Neural cell (in vitro differentiated cells): ENCODE data around the gene SERP1. TPM values are rescaled to one million over a fixed set of nuclear protein-coding genes. Genes with fewer than 3 reads are reported as not detected.
"Not testable (repeated sequence)": the region's sequence is repeated elsewhere in the genome, so short reads cannot be mapped to it uniquely, and the experiment has no call there.

Experiments
- H2AFZ ChIP-seq: fragments of 200-600, 300-800 bp; sonication (generic), shearing (Covaris generic); 2 replicates; pipeline ENCODE4 v1.6.0; 2014; ENCODE audit warnings: low read depth, mild to moderate bottlenecking, antibody characterized with exemption, low read length, moderate library complexity
- H3F3A ChIP-seq: fragments of 200-600 bp; shearing (Covaris generic); 2 replicates; pipeline ENCODE4 v1.6.1; 2016; ENCODE audit warnings: mild to moderate bottlenecking, moderate library complexity, mixed read lengths, antibody characterized with exemption, low read length; ENCODE audit not compliant: insufficient read depth, poor library complexity, severe bottlenecking
- H3K27ac ChIP-seq: fragments of 200-600, 300-800 bp; sonication (generic), shearing (Covaris generic); 2 replicates; pipeline ENCODE4 v1.5.1; 2014; ENCODE audit warnings: mild to moderate bottlenecking, low read length, moderate library complexity
- H3K27me3 ChIP-seq: fragments of 300-800, 200-600 bp; sonication (generic), shearing (Covaris generic); 2 replicates; pipeline ENCODE4 v1.6.0; 2014; ENCODE audit warnings: mild to moderate bottlenecking, low read depth, low read length, moderate library complexity; ENCODE audit not compliant: insufficient read depth
- H3K36me3 ChIP-seq: fragments of 300-800, 200-600 bp; sonication (generic), shearing (Covaris generic); 2 replicates; pipeline ENCODE4 v1.5.1; 2014; ENCODE audit warnings: mild to moderate bottlenecking, antibody characterized with exemption, low read length, moderate library complexity; ENCODE audit not compliant: insufficient read depth
- H3K4me2 ChIP-seq: fragments of 300-800, 200-600 bp; sonication (generic), shearing (Covaris generic); 2 replicates; pipeline ENCODE4 v1.6.0; 2014; ENCODE audit warnings: mild to moderate bottlenecking, low read length
- H3K4me3 ChIP-seq: fragments of 300-800, 200-600 bp; sonication (generic), shearing (Covaris generic); 2 replicates; pipeline ENCODE4 v1.5.1; 2014; ENCODE audit warnings: mild to moderate bottlenecking, low read length, moderate library complexity
- H3K79me2 ChIP-seq: fragments of 200-600 bp; shearing (Covaris generic); replicated peaks from 2 replicates; pipeline ENCODE4 v1.6.0; 2014; ENCODE audit warnings: mild to moderate bottlenecking, low read length, moderate library complexity; ENCODE audit not compliant: insufficient read depth
- H3K9ac ChIP-seq: fragments of 300-800, 200-600 bp; sonication (generic), shearing (Covaris generic); 2 replicates; pipeline ENCODE4 v1.6.1; 2016; ENCODE audit warnings: mild to moderate bottlenecking, low read length, mixed read lengths
- H3K9me2 ChIP-seq: fragments of 200-600 bp; shearing (Covaris generic); 2 replicates; pipeline ENCODE4 v1.6.1; 2016; ENCODE audit warnings: mild to moderate bottlenecking, low read length, mixed read lengths; ENCODE audit not compliant: insufficient read depth
- H3K9me3 ChIP-seq: fragments of 200-600, 300-800 bp; sonication (generic), shearing (Covaris generic); 2 replicates; pipeline ENCODE4 v1.6.1; 2016; ENCODE audit warnings: mild to moderate bottlenecking, mixed run types, low read length, moderate library complexity, mixed read lengths
- H4K20me1 ChIP-seq: fragments of 200-600 bp; shearing (Covaris generic); 2 replicates; pipeline ENCODE4 v1.6.1; 2016; ENCODE audit warnings: mild to moderate bottlenecking, mixed run types; ENCODE audit not compliant: insufficient read depth
- EP300 ChIP-seq: fragments of 450-650 bp; conservative IDR thresholded peaks from 2 replicates; pipeline ENCODE4 v1.6.1; 2014; ENCODE audit warnings: antibody characterized with exemption, mild to moderate bottlenecking, moderate library complexity; ENCODE audit not compliant: poor library complexity, severe bottlenecking
- EZH2 ChIP-seq: fragments of 200-600, 300-800 bp; shearing (Covaris generic), sonication (generic); IDR thresholded peaks from 2 replicates; pipeline ENCODE4 v1.6.1; 2014; ENCODE audit warnings: antibody characterized with exemption, low read length, borderline replicate concordance, mild to moderate bottlenecking; ENCODE audit not compliant: insufficient read depth, poor library complexity, severe bottlenecking
- MXI1 ChIP-seq: fragments of 450-650 bp; conservative IDR thresholded peaks from 2 replicates; pipeline ENCODE4 v1.6.1; 2014; ENCODE audit warnings: antibody characterized with exemption, mild to moderate bottlenecking; ENCODE audit not compliant: poor library complexity, severe bottlenecking
- POLR2AphosphoS5 ChIP-seq: IDR thresholded peaks from 2 replicates; pipeline ENCODE4 v1.6.1; 2012
- RAD21 ChIP-seq: fragments of 450-650 bp; conservative IDR thresholded peaks from 2 replicates; pipeline ENCODE4 v1.6.1; 2014; ENCODE audit warnings: antibody characterized with exemption, mild to moderate bottlenecking, moderate library complexity
- SMC3 ChIP-seq: fragments of 450-650 bp; conservative IDR thresholded peaks from 2 replicates; pipeline ENCODE4 v1.6.1; 2014; ENCODE audit warnings: antibody characterized with exemption, mild to moderate bottlenecking, moderate library complexity; ENCODE audit not compliant: poor library complexity
- TAF1 ChIP-seq: IDR thresholded peaks from 2 replicates; pipeline ENCODE4 v1.6.1; 2012; ENCODE audit warnings: low read depth
- polyA plus RNA-seq: library from polyadenylated mRNA; depleted of rRNA; stranded (reverse); fragments of >200 nt; gene quantifications from 2 replicates; pipeline ENCODE4 v1.2.3, GENCODE V29; 2014
- TF ChIP-seq, protein P1 (sequence below): fragments of 450-650 bp; IDR thresholded peaks from 2 replicates; pipeline ENCODE4 v1.5.1; 2014; ENCODE audit warnings: antibody characterized with exemption, mild to moderate bottlenecking, moderate library complexity; ENCODE audit not compliant: poor library complexity, severe bottlenecking
- TF ChIP-seq, protein P2 (sequence below): IDR thresholded peaks from 2 replicates; pipeline ENCODE4 v1.6.1; 2012; ENCODE audit warnings: borderline replicate concordance

Gene SERP1
- polyA plus RNA-seq, 1 donor from 2014 or later: 120 TPM

DNA sequence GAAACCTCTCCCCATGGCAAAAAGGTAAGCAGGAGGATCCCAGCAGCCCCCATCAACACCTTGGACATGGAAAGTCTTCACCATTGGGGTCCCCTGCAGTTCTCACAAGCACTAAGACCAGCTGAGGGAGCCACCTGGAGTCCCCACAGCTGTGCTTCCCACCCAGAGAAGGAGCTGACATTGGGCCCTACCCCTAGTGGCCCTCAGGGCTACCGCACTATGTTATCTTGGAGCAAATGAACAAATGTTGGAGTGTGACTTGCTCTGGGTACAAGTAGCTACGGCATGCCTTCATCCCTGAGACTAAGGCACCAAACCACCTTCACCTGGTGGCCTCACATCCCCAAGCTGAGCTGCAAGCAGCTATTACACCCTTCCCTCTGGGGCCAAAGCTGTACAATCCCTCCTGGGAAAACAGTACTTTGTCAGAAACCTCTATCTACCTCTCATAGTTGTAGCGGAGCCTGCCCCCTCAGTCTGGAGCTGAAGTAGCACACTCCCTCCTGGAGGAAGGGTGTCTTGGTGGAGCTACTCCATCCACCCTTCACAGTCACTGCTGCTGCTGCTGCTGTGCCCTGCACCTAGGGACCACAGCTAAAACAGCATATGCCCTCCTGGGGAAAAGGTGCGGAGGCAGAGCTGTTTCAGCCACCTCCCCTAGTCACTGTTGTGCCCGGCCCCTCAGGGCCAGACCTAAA, 42.7 kb downstream of the SERP1 start:
- Histone ChIP-seq H4K20me1 (no peaks in the 10 kb centered on the region), H3K79me2 (no peaks in the 10 kb centered on the region), H3K27me3 (no peaks in the 10 kb centered on the region), H3K9me2 (no peaks in the 10 kb centered on the region), H3K9me3 (no peaks in the 10 kb centered on the region), H3K4me3 (no peak overlapping the region), H2AFZ (no peak overlapping the region), H3F3A (no peaks in the 10 kb centered on the region), H3K9ac (no peak overlapping the region), H3K4me2 (no peak overlapping the region), H3K27ac (no peak overlapping the region), H3K36me3 (no peaks in the 10 kb centered on the region)
- TF ChIP-seq, protein P1, sequence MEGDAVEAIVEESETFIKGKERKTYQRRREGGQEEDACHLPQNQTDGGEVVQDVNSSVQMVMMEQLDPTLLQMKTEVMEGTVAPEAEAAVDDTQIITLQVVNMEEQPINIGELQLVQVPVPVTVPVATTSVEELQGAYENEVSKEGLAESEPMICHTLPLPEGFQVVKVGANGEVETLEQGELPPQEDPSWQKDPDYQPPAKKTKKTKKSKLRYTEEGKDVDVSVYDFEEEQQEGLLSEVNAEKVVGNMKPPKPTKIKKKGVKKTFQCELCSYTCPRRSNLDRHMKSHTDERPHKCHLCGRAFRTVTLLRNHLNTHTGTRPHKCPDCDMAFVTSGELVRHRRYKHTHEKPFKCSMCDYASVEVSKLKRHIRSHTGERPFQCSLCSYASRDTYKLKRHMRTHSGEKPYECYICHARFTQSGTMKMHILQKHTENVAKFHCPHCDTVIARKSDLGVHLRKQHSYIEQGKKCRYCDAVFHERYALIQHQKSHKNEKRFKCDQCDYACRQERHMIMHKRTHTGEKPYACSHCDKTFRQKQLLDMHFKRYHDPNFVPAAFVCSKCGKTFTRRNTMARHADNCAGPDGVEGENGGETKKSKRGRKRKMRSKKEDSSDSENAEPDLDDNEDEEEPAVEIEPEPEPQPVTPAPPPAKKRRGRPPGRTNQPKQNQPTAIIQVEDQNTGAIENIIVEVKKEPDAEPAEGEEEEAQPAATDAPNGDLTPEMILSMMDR: no peak
- TF ChIP-seq MXI1 (no peak), SMC3 (no peak), EZH2 (no peak), TAF1 (no peak), POLR2AphosphoS5 (no peak), RAD21 (no peak), EP300 (no peak)
- TF ChIP-seq, protein P2, sequence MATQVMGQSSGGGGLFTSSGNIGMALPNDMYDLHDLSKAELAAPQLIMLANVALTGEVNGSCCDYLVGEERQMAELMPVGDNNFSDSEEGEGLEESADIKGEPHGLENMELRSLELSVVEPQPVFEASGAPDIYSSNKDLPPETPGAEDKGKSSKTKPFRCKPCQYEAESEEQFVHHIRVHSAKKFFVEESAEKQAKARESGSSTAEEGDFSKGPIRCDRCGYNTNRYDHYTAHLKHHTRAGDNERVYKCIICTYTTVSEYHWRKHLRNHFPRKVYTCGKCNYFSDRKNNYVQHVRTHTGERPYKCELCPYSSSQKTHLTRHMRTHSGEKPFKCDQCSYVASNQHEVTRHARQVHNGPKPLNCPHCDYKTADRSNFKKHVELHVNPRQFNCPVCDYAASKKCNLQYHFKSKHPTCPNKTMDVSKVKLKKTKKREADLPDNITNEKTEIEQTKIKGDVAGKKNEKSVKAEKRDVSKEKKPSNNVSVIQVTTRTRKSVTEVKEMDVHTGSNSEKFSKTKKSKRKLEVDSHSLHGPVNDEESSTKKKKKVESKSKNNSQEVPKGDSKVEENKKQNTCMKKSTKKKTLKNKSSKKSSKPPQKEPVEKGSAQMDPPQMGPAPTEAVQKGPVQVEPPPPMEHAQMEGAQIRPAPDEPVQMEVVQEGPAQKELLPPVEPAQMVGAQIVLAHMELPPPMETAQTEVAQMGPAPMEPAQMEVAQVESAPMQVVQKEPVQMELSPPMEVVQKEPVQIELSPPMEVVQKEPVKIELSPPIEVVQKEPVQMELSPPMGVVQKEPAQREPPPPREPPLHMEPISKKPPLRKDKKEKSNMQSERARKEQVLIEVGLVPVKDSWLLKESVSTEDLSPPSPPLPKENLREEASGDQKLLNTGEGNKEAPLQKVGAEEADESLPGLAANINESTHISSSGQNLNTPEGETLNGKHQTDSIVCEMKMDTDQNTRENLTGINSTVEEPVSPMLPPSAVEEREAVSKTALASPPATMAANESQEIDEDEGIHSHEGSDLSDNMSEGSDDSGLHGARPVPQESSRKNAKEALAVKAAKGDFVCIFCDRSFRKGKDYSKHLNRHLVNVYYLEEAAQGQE: no peak

DNA sequence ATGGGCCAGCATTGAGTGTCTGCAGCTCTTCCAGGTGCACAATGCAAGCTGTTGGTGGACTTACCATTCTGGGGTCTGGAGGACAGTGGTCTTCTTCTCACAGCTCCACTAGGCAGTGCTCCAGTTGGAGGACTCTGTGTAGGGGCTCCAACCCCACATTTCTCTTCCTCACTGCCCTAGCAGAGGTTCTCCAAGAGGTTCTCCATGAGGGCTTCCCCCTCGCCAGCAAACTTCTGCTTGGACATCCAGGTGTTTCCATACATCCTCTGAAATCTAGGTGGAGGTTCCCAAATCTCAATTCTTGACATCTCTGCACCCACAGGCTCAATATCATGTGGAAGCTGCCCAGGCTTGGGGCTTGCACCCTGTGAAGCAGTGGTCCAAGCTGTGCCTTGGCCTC, 45.3 kb downstream of the SERP1 start:
- not testable (repeated sequence) for H3K4me3 ChIP-seq, H4K20me1 ChIP-seq, H3K4me2 ChIP-seq

DNA sequence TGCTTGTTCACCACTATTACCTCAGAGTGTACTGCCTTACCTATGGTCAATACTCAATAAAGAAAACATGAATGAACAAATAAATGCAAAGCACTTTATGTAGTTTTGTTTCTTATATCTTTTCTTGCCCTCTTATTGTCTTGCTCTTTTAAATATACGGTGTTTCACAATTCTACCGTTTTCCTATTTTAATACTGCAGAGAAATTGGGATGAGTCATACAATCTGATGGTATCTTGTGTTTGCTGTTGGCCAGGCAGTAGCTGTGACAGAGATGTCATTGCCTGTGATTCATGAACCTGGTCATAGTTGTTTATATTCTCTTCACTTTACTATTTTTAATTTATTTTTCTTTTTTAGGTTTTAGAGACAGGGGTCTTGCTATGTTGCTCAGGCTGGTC, 48.3 kb downstream of the SERP1 start:
- H3K4me3 ChIP-seq: no peak overlapping the region
- H3K9me3 ChIP-seq: no peaks in the 10 kb centered on the region
- no peak overlapping the region for H3K27ac ChIP-seq
- TF ChIP-seq POLR2AphosphoS5: no peak
- no peak for TF ChIP-seq RAD21
- TF ChIP-seq TAF1: no peak
- TF ChIP-seq EP300: no peak
- TF ChIP-seq, protein P1: no peak
- TF ChIP-seq, protein P2: no peak
- TF ChIP-seq EZH2: no peak
- no peak for TF ChIP-seq MXI1
- TF ChIP-seq SMC3: no peak
- no peaks in the 10 kb centered on the region for H3K9me2 ChIP-seq
- H3F3A ChIP-seq: no peaks in the 10 kb centered on the region
- H3K9ac ChIP-seq: no peak overlapping the region
- H3K79me2 ChIP-seq: no peaks in the 10 kb centered on the region
- no peak overlapping the region for H2AFZ ChIP-seq
- no peaks in the 10 kb centered on the region for H3K36me3 ChIP-seq
- H4K20me1 ChIP-seq: no peaks in the 10 kb centered on the region
- no peaks in the 10 kb centered on the region for H3K27me3 ChIP-seq
- no peak overlapping the region for H3K4me2 ChIP-seq

More for the DNA sequence above, 45.3 kb downstream of the SERP1 start:
- H3K36me3 ChIP-seq, H3K9me3 ChIP-seq, H3K9me2 ChIP-seq, H2AFZ ChIP-seq, H3K79me2 ChIP-seq, H3K27me3 ChIP-seq, H3K9ac ChIP-seq, H3F3A ChIP-seq, H3K27ac ChIP-seq: not testable (repeated sequence)
